GM18511 (cell line): ENCODE data around the gene S100A12.

ENCODE experiments used
- ATAC-seq: cut with Tn5 transposase; IDR thresholded peaks from one replicate; pipeline ENCODE4 v1.9.1; 2021; ENCODE audit warnings: mild to moderate bottlenecking, moderate library complexity; ENCODE audit not compliant: unreplicated experiment

S100A12 gene

GRCh38 chr1:153337980-153338853 is 37.2 kb downstream of the S100A12 start:
- no peak for ATAC-seq

- ATAC-seq = no peak
Measured at GRCh38 chr1:153336650-153337049, 38.8 kb downstream of the S100A12 start.

GRCh38 chr1:153333902-153334301 is 41.5 kb downstream of the S100A12 start:
- ATAC-seq = no peak

- ATAC-seq = no peak
Measured at GRCh38 chr1:153324912-153325311, 50.5 kb downstream of the S100A12 start.
